GM21360 (cell line): ENCODE data around the gene LTO1.
"Not testable (repeated sequence)": the region's sequence is repeated elsewhere in the genome, so short reads cannot be mapped to it uniquely, and the experiment has no call there.

ENCODE experiments used
- ATAC-seq: cut with Tn5 transposase; IDR thresholded peaks from one replicate; pipeline ENCODE4 v1.9.1; 2021; ENCODE audit warnings: mild to moderate bottlenecking, moderate library complexity; ENCODE audit not compliant: unreplicated experiment

The LTO1 gene

DNA sequence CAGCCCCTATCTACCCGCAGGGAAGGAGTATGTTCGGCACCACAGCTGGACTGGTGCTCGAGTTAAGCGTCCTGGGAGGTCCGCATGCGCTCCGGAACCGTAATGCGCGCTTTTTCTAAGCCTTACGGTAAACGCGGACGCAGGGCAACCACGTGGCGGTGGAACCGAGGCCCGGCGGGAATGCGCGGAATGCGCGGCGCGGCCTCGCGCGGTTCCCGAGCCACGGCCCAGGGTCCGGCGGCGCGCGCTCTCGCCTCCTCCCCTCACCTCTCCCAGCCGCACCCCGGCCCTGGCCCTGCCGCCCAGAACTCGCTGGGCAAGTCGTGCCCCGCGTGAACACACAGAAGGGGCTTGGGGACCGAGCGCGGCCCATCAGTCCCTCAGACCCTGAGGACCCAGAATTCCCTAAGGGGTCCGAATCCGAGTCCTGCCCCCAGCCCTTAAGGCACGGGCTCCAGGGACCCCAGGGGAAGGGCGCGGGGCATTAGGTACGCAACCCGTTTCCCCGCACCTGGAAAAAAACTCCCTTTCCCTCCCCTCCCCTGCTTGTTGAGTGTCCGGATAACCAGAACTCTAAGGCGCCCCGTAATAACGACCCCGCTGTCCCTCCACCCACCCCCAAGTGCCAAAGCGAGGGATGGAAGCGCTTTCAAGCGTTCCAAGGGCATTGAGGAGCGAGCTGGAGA, 38.5 kb downstream of the LTO1 start:
- ATAC-seq = no peak

DNA sequence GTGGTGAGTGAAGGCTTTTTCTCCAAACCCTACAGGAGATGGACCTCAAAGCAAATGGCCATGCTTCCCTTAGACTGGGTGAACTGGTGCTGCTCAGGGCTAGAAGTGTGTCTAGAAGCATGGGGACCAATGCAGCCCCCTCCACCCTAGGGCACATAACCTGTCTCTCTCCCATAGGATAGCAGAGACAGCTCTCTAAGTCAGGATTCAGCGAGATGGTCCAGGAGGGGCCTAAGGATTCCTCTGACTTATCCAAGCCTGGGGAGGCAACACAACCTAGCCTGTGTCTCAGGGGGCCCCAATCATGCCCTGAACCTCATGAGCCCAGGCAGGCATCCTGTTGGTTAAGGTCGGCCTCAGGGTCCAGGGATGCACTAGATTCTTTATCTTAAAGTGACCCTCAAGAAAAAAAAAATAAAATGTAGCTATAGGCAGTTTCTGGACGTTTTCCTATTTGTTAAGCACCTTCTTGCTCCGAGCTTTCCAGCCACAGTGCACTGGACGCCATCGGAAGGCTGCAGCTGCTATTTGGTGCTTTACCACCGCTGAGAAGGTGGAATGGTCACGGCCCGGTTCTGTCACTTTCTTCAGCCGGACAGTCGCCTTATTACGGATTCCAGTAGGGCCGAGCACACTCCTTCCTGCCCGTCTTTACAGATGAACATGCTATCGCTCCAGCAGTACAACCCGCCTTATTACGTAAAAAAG, 39.2 kb downstream of the LTO1 start:
- no peak for ATAC-seq

DNA sequence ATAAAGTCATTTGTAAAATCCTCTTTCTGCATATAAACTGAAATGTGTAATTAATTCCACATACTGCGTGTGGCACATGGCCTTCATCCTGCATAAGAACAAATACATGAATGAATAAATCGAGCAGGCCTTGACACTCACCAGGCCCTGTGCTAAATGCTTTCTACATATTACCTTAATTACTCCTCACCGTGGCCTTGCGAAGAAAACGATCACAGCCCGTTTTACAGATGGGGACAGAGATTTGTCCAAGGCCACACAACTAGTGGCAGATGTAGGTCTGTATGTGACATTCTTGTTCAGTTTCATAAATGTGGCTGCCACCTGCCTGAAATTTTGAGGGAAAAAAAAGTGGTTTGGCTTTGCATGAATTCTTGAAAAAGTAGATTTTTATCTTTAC, 40.0 kb downstream of the LTO1 start:
- ATAC-seq = no peak

DNA sequence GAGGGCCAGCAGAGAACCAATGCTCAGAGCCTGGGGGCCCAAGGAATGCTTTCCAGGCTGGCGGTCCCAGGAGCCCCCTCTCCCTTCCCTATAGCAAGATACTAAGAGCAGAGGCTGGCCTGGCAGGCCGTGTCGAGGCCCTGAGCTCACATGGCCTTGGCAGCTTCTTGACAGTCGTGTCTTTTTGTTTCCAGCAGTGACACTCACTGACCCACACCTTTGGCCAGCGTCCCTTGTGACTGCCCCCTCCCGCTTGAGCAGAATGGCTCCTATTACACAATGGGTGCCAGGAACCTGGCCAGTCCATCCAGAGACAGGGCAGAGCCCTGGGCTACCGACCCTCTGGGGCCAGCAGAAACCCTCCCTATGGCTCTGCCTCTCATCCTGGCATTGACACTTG, 40.6 kb downstream of the LTO1 start:
- no peak for ATAC-seq

DNA sequence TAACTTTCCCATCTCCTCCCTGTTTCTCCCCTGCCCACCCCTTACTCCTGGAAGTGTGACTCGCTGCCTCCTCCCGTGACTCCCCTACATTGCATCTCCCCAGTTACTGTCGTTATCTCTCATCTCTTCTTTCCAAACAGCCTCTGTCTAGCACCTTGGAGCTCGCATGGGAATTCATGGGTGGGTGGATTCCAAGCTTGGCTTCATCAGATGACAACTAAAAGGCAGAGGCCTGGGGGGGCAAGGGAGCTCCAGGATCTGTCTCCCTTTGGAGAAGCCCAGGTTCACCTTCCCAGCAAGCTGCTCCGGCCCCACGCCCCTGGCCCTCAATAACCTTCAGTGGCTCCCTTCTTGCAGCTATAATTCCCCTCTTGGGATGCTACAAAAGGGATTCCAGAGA, 41.1 kb downstream of the LTO1 start:
- ATAC-seq = no peak

DNA sequence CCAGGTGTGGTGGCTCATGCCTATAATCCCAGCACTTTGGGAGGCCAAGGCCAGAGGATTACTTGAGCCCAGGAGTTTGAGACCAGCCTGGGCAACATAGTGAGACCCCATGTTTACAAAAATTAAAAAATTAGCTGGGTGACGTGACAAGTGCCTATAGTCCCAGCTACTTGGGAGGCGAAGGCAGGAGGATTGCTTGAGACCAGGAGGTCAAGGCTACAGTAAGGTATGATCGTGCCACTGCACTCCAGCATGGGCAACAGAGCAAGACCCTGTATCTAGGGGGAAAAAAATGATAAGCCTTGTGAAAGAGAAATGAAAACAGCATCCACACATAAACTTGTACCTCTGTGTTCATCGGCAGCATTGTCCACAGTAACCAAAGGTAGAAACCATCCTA, 42.3 kb downstream of the LTO1 start:
- no peak for ATAC-seq

DNA sequence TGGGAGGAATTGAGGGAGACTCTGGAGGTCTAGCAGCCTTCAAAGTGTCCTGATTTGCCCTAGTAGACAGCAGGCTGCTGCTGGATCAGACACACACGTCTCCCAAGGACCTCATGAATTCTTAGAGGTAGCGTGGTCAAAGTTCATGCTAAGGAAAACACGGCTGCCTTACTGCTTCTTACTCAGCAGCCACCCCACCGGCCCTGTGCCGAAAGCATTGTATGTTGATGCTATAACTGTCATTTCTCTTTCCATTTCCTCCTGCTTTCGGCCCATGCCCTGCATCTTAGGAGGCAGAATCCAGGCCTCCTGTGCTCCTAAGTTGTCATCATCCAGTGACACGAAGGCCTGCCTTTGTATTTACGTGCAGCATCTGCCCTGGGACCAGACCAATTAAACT, 44.7 kb downstream of the LTO1 start:
- no peak for ATAC-seq

DNA sequence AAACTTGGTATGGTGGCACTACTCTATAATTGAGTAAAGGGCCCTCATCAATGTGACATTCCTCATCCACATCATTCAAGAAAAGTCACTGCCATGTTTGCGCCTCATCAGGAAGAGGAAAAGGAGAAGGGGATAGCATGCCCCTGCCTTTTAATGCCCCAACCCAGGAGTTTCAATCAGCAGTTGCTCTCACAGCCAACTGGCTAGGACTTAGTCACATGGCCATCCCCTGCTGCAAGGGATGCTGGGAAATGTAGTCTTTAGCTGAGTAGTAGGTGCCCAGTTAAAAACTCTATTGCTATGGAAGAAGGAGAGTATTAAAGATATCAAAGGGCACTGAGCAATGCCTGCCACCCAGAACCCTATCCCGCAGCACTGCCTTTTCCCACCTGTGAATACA, 45.1 kb downstream of the LTO1 start:
- no peak for ATAC-seq

DNA sequence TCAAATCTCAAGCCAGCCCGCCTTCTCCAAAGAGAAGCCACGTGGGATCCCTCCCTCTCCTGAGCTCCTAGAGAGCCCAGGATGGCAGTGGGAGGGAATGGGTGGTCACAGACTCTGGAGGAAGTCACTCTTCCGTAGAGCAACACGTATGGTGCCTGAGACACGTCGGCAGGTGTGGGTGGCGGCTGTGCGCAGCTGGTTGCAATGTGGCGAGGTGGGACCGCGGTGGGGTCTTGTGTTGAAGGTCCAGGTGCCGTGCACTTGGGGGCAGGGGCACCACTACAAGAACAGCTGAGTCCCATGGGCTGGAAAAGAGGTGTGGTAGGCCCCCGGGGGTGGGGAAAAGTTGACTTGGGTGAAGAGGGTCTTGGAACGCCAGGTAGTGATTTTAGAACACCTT, 47.6 kb downstream of the LTO1 start:
- no peak for ATAC-seq

DNA sequence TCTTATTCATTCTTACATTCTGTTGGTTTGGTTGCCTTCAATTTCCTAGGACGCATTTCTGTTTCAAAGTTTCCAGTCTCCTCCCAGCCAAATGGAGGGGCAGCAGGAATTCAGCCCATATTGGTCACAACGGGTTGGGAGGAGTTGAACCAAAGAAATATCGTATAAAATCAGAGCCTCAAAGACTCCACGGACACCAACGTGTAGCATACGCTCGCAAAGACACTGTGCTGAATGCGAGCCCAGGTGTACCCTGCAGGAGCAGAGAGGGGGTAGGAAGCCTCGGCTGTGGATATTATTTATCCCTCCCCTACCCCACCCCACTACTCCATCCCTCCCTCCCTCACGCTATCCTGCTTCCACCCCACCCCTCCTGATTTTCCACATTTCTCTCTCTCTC, 49.7 kb downstream of the LTO1 start:
- no peak for ATAC-seq

DNA sequence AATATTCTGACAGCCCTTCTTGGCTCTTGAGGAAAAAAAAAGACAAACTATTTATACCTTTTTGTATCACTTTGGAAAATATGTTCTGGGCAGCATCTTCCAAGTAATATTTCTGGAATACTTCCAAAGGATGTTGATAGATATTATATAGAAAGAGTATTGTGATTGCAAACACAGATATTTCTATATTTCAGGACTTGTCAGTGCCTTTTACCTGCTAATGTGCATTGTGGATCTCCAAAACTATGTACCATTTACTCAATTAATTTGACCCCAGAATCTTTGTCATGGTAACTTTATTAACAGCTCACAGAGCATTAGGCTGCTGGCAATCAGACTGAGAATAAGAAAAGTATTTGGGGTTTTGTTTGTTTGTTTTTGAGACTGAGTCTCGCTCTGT, 50.9 kb downstream of the LTO1 start:
- no peak for ATAC-seq

DNA sequence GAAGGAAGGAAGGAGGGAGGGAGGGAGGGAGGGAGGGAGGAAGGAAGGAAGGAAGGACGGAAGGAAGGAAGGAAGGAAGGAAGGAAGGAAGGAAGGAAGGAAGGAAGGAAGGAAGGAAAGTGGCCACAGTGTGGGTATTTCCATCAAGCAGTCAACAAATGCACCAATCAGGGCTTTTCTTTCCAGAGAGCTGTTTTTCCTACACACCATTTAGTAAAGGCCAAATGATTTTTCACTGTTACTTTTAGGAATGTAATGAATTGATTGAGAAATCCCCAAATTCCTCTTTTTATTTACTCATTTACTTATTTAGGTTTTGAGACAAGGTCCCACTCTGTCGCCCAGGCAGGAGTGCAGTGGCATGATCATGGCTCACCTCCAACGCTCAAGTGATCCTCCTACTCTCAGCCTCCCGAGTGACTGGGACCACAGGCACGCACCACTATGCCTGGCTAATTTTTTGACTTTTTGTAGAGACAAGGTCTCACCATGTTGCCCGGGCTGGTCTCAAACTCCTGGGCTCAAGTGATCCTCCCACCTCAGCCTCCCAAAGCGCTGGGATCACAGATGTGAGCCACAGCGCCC, 53.0 kb downstream of the LTO1 start:
- not testable (repeated sequence) for ATAC-seq

DNA sequence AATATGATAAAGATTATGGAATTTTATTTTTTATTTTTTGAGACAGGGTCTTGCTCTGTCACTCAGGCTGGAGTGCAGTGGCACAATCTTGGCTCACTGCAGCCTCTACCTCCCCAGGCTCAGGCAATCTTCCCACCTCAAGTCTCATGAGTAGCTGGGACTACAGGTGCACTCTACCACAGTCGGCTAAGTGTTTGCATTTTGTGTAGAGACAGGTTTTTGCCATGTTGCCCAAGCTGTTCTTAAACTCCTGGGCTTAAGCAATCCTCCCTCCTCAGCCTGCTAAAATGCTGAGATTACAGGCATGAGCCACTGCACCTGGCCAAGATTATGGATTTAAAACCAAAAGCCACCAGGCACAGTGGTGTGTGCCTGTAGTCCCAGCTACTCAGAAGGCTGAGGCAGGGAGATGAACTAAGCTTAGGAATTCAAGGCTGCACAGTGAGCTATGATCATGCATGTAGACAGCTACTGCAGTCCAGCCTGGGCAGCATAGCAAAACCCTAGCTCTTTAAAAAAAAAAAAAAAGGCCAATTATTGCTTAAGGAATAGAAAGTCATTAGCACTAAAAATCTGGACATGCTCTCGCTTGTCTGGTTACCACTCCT, 54.4 kb downstream of the LTO1 start:
- no peak for ATAC-seq

DNA sequence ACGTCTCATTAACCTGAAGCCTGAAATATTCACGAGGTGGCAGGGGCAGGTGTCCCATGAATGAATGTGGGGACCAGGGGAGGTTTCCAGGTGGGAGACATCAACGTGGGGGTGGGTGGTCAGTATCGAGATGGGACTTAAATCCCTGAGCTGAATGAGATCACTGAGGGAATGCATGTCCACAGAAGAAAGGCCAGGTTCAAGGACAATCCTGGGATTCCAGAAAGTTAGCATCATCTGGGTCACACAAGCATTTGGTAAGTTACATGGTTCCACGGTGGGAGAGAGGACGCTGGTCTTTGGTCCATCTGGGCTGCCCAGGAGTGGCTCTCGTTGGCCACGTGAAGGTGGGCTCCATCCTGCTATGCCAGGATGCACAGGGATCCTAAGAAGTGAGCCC, 56.9 kb downstream of the LTO1 start:
- no peak for ATAC-seq

DNA sequence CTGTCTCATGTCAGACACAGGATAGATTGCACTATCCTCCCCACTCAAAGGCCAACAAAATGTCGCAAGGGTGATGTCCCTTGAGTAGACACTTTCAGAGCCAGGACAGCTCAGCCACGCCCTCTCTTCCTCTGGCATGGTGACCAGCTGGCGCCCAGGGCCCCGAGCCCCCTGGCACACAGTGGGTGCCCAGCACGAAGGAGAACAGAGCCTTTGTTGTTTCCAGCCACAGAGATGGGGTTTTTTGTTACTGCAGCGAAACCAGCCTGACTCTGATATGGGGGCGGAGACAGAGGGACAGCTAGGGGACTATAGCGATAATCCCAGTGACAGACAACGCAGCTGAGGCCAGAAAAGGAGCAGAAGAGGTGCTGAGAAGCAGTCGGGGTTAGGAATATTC, 57.5 kb downstream of the LTO1 start:
- ATAC-seq = no peak

DNA sequence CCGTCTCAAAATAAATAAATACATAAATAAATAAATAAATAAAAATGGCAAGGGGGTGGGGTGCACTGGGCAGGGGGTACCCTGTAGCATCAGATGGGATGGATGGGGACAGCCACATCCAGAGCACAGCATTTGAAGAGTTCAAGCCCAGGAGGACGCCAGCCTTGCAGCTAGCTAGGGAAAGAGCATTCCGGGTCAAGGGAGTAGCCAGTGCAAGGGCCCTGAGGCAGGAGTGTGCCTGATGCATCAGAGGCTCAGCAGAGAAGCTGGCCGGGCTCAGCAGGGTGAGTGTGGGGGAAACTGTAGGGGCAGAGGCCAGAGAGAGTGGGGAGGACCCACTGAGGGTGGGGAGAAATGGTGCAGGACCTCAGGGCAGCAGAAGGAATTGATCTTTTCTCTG, 57.9 kb downstream of the LTO1 start:
- no peak for ATAC-seq
